ENCODE results near the gene KCTD13. TPM values are rescaled to one million over a fixed set of nuclear protein-coding genes. Genes with fewer than 3 reads are reported as not detected.

Gene KCTD13
- total and polyA plus RNA-seq, 8 donors: 7.7 to 20.5 (median 9.3) TPM

DNA sequence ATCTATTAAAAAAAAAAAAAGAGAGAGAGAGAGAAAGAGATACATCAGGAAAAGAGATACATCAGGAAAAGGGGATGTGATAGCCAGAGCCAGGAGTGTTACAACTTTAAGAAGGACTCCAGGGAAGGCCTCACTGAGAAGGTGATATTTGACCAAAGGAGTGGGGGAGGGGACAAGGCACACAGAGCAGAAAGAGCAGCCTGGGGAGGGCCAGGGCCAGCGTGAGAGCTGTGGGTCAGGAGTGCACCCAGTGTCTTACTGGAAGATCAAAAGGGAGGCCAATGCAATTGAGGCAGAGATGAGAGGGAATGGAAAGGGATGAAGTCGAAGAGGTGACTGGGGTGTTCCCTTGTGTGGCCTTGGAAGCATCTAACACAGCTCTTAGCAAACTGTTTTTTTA lies 18.1 kb downstream of the KCTD13 start:
- TF ChIP-seq, protein P1, sequence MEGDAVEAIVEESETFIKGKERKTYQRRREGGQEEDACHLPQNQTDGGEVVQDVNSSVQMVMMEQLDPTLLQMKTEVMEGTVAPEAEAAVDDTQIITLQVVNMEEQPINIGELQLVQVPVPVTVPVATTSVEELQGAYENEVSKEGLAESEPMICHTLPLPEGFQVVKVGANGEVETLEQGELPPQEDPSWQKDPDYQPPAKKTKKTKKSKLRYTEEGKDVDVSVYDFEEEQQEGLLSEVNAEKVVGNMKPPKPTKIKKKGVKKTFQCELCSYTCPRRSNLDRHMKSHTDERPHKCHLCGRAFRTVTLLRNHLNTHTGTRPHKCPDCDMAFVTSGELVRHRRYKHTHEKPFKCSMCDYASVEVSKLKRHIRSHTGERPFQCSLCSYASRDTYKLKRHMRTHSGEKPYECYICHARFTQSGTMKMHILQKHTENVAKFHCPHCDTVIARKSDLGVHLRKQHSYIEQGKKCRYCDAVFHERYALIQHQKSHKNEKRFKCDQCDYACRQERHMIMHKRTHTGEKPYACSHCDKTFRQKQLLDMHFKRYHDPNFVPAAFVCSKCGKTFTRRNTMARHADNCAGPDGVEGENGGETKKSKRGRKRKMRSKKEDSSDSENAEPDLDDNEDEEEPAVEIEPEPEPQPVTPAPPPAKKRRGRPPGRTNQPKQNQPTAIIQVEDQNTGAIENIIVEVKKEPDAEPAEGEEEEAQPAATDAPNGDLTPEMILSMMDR (IDR thresholded peaks at IDR 0.05): no peak
- Histone ChIP-seq H3K27ac (no peak overlapping the region), H3K4me1 (no peaks in the 10 kb centered on the region), H3K9me3 (no peaks in the 10 kb centered on the region), H3K36me3 (no peaks in the 10 kb centered on the region), H3K27me3 (no peaks in the 10 kb centered on the region), H3K4me3 (no peak overlapping the region)
- WGBS, 2 donors: 77 to 78% methylated on average over 2 of the region's 2 CpGs
- ATAC-seq (no peak), DNase-seq (no peak), FAIRE-seq (no peak)
- intact Hi-C loops (cut with DNase I): no loop called here

DNA sequence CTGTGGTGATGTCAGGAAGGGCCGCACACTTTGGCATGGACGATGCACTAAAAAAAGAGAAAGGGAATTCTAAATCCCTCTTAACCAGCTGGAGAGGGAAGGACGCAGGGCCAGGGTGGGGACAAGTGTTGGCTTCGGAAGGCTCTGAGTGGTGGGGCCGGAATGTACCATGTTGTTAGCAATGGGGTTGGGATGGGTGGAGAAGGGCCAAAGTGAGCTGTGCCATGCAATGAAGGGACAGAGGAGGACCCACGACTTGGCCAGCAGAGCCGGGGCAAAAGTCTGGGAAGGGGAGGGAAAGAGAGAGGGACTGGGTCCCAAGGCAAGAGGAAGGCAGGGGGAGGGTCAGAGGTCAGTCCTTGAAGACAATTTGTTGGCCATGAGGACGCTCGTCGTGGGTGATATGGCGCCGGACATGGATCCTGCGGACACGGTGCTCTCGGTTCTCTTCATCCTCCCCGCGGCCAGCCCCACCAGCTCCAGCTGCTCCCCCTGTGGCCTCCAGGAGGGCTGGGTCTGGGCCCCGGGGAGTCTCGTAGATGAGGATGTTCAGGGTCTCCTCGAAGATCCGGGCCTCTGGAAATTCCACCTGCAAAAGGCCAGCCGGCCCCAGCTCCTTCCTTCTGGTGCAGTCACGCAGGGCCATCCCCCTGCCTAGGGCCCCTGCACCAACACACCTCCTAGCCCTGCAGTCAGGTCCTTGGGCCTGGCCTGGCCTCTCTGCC lies 19.3 kb downstream of the KCTD13 start:
- Histone ChIP-seq H3K36me3 (no peaks in the 10 kb centered on the region), H3K27me3 (no peaks in the 10 kb centered on the region), H3K4me1 (no peaks in the 10 kb centered on the region), H3K4me3 (no peak overlapping the region), H3K9me3 (no peaks in the 10 kb centered on the region), H3K27ac (no peak overlapping the region)
- DNase-seq: peak in 1 of 6 donors; percentile 56
- intact Hi-C loops (cut with DNase I): no loop called here
- no peak for FAIRE-seq
- WGBS, 2 donors: 84 to 85% methylated on average over 23 of the region's 23 CpGs
- TF ChIP-seq, protein P1 (IDR thresholded peaks at IDR 0.05): no peak
- no peak for ATAC-seq

DNA sequence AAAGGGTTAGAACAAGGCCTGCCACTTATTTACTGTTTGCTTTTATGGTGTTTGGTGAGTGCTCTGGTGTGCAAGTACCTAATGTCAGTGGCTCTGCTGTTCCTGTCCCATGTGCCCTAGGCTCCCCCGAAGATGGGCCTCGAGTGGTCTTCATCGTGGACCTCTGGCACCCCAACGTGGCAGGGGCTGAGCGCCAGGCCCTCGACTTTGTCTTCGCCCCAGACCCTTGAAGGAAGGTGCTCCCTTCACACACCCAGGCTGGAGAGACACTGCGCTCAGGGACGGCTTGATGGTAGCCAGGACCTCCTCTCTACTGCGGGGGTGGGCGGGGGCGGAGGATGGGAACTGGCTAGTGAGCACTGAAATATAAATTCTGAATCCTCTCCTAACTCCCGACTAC lies 20.4 kb downstream of the KCTD13 start:
- TF ChIP-seq, protein P1 (IDR thresholded peaks at IDR 0.05): no peak
- no peaks in the 10 kb centered on the region for H3K9me3 ChIP-seq
- FAIRE-seq: no peak
- H3K4me3 ChIP-seq: no peak overlapping the region
- H3K36me3 ChIP-seq: no peaks in the 10 kb centered on the region
- DNase-seq: peak in 1 of 6 donors; percentile 61
- WGBS, 2 donors: 73 to 84% methylated on average over 13 of the region's 13 CpGs
- no peak overlapping the region for H3K27ac ChIP-seq
- H3K27me3 ChIP-seq: no peaks in the 10 kb centered on the region
- intact Hi-C loops (cut with DNase I): no loop called here
- peaks cover 0 to 5% (median 0%) of the 10 kb centered on the region in 3 donors for H3K4me1 ChIP-seq
- ATAC-seq: no peak

DNA sequence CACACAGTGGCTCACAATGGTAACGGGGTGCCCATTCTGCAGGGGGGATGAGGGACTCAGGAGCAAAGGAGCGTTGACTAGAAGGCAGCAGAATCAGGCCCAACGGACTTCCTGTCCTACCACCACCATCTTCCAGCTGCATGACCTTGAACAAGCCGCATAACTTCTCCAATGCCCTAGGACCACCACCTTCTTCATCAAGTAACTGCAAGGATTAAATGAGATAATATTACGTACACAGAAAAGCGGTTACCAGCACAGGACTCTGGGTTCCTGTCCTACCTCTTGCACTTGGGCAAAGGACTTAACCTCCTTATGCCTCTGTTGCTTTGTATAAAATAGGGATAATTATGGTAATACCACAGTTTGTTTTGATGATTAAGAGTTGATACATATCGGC lies 21.1 kb downstream of the KCTD13 start:
- Histone ChIP-seq H3K4me3 (no peak overlapping the region), H3K4me1 (peaks cover 0 to 5% (median 0%) of the 10 kb centered on the region in 3 donors), H3K27me3 (no peaks in the 10 kb centered on the region), H3K36me3 (no peaks in the 10 kb centered on the region), H3K9me3 (no peaks in the 10 kb centered on the region), H3K27ac (no peak overlapping the region)
- FAIRE-seq (no peak), DNase-seq (no peak), ATAC-seq (no peak)
- TF ChIP-seq, protein P1 (IDR thresholded peaks at IDR 0.05): no peak
- intact Hi-C loops (cut with DNase I): no loop called here
- 89 to 92% methylated on average over 7 of the region's 7 CpGs for WGBS, 2 donors

DNA sequence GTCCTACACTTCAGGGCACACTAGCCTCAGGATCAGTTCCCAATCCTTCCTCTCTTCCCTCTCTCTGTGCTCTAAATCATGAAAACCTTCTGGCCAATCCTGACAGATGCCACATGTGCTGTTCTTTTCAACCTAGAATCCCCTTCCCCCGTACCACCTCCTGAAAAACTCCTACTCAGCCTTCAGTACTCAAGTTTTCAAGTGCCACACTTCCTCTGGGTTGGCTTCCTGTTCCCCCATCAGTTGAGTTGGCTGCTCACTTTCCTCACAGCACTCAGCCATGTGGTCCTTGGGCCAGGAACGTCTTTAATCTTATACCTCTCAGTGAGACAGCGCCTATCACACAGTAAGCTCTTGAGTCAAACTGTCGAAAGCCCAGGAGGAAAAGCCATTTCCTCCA lies 22.4 kb downstream of the KCTD13 start:
- TF ChIP-seq, protein P1 (IDR thresholded peaks at IDR 0.05): no peak
- Histone ChIP-seq H3K4me1 (peaks cover 0 to 5% (median 2%) of the 10 kb centered on the region in 3 donors), H3K27ac (no peak overlapping the region), H3K27me3 (no peaks in the 10 kb centered on the region), H3K9me3 (no peaks in the 10 kb centered on the region), H3K4me3 (no peak overlapping the region), H3K36me3 (no peaks in the 10 kb centered on the region)
- 80 to 82% methylated on average over 4 of the region's 4 CpGs for WGBS, 2 donors
- intact Hi-C loops (cut with DNase I): no loop called here
- ATAC-seq (no peak), DNase-seq (no peak), FAIRE-seq (no peak)
